ENCODE results near the gene RGS5.

Gene RGS5

DNA sequence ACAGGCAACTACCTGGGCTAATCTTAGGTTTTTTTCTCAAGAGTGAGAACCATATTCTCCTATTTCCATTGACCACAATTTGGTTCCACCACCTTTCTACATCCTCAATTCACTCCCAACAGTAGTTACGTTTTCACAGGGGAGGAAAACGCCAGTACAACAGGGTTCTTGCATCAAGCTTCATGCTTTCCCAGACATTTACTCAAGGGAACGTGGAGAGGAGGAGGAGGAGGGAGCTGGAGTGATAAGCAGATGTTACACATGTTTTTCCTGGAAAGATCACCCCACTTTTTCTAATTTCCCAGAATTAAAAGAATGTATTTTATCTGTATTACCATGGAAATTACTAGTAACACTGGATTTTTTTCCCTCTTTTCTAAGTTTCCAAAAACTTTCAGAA lies 58.3 kb downstream of the RGS5 start:
- no peak for DNase-seq (ENCODE audit: low read depth)

DNA sequence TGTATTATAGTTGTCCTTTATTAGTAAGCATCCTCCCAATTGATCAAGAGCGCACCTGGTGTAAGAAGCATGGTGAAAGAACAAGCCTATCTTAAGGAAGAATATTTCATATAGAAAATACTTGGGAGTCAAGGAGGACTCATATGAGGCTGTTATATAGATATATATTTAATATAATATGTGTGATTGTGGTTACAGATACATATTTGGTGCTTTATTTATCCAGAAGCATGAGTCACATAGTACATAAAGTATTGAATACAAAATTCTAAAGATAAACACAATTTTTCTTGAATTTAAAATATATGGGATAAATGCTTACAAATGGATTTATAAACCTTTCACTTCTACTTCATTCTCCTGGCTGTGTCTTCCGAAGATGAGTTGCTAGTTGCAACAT lies 60.6 kb downstream of the RGS5 start:
- DNase-seq (ENCODE audit: low read depth) = no peak

DNA sequence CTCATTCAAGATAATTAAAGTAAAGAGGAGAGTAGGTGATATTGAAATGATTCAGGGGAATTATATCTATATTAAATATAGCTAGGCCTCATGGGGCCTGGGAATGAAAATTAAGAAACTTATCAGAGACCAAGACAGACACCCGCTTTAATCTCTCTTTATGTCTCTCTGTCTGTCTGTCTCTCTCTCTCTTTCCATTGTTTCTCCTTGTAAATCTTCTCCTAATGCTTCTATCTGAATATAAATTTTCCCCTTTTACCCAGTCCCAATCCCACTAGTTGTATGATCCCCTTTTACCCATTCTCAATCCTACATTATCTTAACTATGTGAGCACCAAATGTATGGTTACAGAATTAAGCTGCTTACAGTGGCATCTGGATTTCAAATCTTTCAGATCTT lies 61.2 kb downstream of the RGS5 start:
- DNase-seq (ENCODE audit: low read depth) = no peak

DNA sequence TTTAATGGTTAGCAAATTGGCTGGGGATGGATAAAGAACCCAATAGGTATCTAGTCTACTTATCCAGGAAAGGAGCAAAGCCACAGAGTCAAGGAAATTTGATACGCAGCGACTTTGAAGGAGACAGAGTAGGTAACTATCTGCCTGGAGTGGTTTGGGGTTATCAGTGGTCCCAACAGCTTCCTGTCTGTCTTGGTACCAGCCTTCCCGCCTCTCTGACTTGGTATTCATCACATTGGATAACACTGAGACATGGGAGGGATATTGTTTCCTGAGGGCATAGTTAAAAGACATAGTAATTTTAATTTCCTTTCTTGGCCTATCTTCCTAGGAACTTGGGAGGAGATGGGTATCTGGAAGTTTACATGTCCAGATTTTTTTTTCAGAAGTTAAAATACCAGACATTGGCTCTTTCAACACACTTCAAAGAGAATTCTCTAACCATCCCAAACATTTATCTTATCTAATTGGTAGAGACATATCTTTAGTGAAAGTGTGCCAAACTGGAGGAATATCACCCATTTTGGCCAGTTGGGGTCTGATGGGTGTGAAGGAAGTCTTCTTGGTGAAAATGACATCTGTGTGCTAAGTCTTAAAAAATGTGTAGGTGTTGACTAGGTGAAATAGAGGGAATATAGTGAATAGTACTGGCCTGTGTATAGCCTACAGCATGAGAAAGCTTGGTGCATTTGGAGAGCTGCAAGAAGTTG lies 65.0 kb downstream of the RGS5 start:
- no peak for DNase-seq (ENCODE audit: low read depth)

DNA sequence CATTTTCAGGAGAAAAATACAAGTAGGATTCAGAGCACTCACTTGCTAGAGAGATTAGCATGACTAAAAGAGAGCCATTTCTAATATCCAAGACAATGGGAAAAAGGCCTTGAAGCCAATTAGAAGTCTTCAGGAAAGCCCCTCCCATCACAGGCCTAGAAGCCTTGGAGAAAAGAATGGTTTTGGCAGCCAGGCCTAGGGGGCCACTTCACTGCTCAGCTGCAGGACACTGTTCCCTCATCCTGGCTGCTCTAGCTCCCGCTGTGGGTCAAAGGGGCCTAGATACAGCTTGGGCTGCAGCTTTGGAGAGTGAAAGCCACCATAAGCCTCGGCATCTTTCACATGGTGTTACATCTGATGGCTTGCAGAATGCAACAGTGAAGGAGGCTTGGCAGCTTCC lies 70.7 kb downstream of the RGS5 start:
- DNase-seq (ENCODE audit: low read depth) = no peak

DNA sequence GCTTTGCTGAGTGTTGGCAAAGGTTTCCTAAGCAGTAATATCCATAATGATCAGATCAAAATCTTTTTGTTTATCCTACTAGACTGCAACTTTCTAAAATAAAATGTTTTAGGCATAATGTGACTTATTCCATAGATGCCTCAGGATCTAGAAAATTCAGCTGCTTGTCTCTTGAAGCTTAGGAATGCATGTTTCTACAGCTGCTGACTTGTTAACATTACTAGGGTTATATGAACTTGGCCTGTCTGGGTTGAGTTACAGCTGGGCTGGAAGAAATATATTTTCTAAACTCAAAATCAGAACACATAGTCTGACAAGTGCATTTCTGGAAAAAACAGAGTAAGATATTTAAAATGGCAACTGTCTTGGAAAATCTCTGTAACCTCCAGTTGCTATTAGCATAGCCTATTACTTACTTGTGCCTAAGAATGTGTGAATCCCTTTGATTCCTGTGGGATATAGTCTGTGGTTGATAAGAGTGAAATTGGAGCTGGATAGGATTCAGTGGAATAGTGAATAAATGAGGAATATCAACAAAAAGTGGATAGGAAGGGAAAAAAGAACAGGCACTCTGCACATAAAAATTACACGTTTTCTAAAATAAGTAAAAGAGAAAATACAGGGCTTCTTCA lies 72.4 kb downstream of the RGS5 start:
- no peak for DNase-seq (ENCODE audit: low read depth)

DNA sequence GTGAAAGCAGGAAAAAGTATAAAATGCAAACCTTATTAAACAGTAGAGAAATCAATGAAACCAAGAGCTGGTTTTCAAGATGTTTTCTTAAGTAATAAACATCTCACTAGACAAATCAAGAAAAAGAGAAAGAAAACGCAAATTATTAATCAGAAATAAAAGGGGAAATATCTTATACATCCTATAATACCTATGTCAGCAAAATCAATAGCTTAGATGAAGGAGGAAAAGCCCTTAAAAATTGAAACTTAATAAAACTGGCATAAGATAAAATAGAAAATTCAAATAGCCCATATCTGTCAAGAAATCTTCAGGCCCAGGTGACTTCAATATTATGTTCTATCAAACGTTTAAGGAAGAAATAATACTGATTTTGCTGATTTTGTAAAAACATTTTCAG lies 74.4 kb downstream of the RGS5 start:
- no peak for DNase-seq (ENCODE audit: low read depth)

DNA sequence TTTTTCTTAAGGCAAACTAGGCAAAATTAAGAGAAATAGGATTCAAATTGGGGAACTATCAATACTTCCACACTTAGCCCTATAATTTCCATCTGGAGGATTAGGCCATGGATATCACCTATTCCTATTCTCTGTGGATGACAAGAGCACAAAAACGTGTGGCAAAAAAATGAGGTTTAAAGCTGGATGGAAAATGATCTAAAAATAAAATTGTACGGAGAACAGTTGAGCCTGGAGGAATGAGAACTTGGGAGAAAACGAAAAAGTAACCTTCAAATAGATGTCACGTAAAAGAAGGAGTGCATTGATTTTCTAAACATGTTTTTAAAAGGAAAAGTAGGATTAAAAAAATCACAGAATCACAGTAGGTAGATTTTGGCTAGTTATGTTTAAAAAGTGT lies 77.9 kb downstream of the RGS5 start:
- DNase-seq (ENCODE audit: low read depth) = no peak

DNA sequence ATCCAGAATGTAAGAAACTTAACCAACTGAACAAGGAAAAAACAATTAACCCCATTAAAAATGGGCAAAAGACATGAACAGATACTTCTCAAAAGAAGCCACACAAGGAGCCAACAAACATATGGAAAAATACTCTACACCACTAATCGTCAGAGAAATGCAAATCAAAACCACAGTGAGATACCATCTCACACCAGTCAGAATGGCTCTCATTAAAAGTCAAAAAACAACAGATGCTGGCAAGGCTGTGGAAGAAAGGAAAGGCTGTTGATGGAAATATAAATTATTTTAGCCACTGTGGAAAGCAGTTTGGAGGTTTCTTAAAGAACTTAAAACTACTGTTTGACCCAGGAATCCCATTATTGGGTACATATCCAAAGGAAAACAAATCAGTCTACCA lies 82.3 kb downstream of the RGS5 start:
- no peak for DNase-seq (ENCODE audit: low read depth)

DNA sequence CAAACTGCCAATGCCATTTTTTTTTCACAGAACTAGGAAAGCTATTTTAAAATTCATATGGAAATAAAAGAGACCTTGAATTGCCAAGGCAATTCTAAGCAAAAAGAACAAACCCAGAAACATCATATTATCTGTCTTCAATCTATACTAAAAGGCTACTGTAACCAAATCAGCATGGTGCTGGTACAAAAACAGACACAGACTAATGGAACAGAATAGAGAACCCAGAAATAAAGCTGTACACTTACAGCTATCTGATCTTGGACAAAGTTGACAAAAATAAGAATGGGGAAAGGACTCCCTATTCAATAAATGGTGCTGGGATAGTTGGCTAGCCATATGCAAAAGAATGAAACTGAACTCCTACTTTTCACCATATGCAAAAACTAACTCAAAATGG lies 83.0 kb downstream of the RGS5 start:
- no peak for DNase-seq (ENCODE audit: low read depth)

DNA sequence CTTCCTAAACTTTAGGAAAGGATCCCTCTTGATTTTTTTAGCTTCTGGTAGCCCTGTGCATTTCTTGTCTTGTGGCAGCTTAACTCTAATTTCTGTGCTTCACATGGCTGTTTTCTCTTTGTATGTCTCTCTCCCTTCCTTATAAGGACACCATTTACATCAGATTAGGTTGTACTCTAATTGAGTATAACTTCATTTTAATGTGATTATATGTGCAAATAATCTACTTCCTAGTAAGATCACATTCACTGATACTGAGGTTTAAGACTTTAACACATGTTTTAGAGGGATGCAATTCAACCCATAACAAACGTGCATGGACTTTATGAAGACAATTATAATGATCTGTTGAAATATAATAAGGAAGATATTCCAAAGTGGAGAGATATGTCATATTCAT lies 86.8 kb downstream of the RGS5 start:
- no peak for DNase-seq (ENCODE audit: low read depth)

DNA sequence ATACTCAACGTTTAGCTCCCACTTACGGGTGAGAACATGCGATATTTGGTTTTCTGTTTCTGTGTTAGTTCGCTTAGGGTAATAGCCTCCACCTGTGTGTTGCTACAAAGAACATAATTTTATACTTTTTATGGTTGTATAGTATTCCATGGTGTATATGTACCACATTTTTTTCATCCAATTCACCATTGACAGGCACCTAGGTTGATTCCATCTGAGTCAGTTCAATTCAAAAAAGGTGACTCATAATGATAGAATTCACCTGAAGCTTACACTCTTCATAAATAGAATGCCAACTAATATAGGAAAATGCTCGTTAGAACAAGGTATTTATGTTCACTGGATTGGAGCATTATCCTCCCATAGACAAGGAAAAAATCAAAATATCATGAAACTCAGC lies 95.1 kb downstream of the RGS5 start:
- no peak for DNase-seq (ENCODE audit: low read depth)

DNA sequence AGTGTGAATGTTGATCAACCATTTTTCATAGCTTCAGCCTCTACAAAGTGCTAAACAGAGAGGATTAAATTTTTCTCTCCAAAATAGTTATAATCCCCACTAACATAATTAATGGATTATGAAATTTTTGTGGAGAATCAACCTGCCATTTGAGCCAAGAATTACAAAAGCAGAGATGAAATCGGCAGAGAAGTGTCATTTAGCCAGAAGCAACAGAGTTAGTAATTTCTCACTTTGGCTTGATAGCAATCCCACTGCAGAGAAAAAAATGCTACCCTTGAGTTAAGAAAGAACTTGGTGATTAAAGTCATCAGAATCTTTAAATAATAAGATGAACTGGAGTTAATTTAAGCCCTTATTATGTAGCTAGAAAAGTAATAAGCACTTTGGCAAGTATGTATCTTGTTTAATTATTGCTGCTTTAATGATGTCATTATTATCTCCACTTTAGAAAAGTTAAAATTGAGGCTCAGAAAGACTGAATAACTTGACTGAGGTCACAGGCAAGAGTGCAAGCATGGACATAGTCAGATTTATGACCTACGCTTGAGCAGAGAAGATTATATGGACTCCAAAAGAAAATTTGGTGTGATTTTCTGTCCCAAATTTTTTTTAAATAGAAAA lies 96.2 kb downstream of the RGS5 start:
- no peak for DNase-seq (ENCODE audit: low read depth)

DNA sequence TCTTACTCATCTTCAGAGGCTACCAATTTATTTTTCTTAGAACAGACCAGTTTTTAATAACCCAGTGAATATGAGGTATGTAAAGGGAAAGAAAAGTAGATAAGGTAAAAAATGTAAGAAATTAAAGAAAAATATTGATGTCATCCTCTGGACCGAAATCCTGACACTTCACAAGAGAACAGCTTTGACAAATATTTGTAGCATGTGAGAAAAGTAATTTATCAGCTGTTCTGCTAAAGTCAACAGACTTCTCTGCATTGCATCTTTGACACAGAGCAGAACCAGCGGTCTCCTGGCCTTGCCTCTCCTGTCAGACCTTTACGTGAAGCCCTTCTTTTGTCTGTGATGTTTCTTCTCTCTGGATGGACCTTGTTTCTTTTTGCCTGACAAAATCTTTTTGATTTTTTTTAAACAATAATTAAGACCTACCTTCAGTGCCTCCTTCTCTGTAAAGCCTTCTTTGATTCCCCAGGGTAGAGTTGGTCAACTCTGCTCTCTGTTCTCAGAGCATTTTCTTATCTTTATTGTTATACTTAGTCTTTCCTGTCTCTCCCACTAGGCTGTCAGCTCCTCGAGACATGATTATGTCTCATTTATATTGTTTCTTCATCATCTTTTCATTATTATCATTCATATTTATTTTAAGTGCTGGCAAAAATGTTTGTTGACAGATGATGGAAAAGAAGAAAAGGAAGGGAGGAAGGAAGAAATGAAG lies 98.2 kb downstream of the RGS5 start:
- DNase-seq (ENCODE audit: low read depth) = no peak

DNA sequence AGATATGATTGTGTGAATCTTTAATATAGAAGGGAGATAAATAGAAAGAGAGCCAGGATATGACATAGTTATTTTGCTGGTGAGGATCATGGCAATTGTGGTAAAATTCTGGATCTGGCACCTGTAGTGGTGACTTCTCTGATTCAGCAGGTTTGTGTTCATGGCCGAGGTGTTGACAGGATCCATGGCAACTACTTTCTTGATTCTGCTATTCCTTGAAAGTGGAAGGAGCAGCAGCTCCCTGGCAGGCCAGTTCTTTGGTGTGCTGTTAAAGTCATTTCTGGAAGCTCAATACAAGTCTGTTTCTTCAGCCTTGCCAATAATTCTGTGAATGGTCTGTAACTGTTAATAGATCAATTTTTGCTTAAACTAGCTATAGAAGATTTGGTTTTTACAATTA lies 100.1 kb downstream of the RGS5 start:
- no peak for DNase-seq (ENCODE audit: low read depth)

DNA sequence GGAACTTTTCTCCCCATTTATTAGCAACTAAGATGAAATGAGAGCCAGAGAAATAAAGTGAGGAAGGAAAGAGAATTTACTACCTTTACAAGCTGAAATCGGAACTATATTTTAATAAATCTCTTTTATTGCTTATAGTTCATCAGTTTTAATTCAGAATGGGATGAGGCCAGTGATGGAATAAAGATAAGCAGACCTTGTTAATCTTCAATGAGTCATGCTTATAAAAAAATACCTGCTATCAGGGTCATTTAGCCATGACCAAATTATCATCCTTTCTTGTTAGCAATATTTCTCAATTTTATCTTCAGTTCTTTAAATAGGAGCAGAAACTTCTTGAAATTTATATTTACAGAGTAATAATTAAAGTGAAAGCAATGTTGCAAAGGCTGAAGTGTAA lies 107.5 kb downstream of the RGS5 start:
- DNase-seq (ENCODE audit: low read depth) = no peak

DNA sequence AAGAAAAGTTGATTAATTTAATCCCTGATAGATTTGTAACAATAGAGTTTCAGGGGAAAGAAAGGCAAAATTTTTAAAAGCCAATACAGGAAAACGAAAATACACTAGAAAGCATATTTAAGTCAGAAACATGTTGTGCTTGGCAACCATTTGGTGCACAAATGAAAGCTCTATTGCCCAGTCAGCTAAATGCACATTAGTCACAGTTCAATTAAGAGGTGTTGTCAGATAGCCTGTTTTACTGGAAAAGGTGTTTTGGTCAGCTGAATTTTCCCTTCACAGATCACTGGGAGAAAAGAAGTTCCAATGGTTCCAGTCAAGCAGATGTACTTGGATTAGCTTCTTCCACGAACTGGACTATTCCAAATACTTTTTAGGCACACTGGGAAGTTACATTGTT lies 108.1 kb downstream of the RGS5 start:
- DNase-seq (ENCODE audit: low read depth) = no peak

DNA sequence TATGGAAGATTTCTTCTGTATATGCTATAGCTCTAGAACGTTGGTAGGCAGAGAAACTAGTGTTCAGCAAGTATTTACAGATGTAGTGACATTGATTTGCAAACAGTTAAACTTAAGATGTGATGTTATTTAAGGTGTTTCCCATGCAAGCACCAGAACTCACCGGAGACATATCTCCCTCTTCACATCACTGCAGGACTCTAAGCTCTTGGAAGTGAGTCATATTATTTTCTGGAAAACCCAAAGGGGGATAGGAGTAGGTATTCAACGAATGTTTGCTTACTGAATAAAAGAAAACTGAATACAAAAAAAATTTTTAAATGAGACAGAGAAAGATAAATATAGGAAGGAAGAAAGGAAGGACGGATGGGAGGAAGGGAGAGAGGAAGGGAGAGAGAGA lies 108.5 kb downstream of the RGS5 start:
- DNase-seq (ENCODE audit: low read depth) = no peak

DNA sequence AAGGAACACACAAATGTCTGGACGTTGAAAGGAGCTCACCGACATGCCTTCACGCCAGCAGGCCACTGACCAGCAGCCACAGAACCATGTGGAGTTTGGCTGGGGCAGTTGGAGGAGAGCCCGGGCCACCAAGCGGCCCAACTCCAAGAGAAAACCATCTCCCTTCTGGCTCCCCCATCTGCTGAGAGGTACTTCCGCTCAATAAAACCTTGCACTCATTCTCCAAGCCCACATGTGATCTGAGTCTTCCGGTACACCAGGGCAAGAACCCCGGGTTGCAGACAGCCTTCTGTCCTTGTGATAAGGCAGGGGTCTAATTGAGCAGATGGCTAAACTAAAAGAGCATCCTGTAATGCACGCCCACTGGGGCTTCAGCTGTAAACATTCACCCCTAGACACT lies 109.1 kb downstream of the RGS5 start:
- no peak for DNase-seq (ENCODE audit: low read depth)

DNA sequence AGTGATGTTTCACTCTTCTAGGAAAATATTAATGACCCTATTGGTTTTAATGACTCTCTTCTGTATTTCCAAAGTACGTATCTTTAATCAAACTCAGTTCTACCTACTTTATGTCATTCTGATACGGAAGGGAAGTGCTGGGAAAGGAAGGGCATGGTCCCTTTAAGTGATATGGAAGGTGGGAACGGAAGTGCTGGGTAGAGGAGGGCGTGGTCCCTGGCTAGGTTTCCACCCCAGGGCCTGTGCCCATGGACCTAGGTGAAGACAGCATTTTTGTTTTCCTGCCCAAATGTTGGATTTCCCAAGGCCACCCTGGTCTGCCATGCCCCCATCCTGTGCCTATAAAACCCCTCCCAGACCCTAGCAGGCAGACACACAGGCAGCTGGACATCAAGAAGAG lies 109.5 kb downstream of the RGS5 start:
- DNase-seq (ENCODE audit: low read depth) = no peak
